Testis (tissue), 3 donors: ENCODE data around the gene PIWIL4. TPM values are rescaled to one million over a fixed set of nuclear protein-coding genes. Genes with fewer than 3 reads are reported as not detected.

Experiments
- DNase-seq: peaks from one replicate; pipeline ENCODE4 v3.0.0-alpha.2; 2019
- H3K27ac ChIP-seq, 2 donors: fragments of 200-600 bp; sonication (generic); one replicate each; pipeline ENCODE4 v1.5.1; 2019
- H3K27me3 ChIP-seq: fragments of 200-600 bp; sonication (generic); one replicate; pipeline ENCODE4 v1.5.1; 2019
- H3K36me3 ChIP-seq: fragments of 200-600 bp; sonication (generic); one replicate; pipeline ENCODE4 v1.5.1; 2017; ENCODE audit warnings: low read depth; ENCODE audit errors: missing control alignments
- H3K4me1 ChIP-seq: fragments of 200-600 bp; sonication (generic); one replicate; pipeline ENCODE4 v1.5.1; 2019
- H3K4me3 ChIP-seq, 2 donors: fragments of 200-600 bp; sonication (generic); one replicate each; pipeline ENCODE4 v1.5.1; 2017 to 2019
- H3K9me3 ChIP-seq: fragments of 200-600 bp; sonication (generic); one replicate; pipeline ENCODE4 v1.5.1; 2017
- POLR2A ChIP-seq: fragments of 450-650 bp; IDR thresholded peaks from one replicate; pipeline ENCODE4 v1.6.1; 2017; ENCODE audit warnings: antibody characterized with exemption, mild to moderate bottlenecking, moderate library complexity
- WGBS, 2 donors: methylation state at CpG; one replicate each; pipeline ENCODE4 v1.1.5; 2018; 5-methylcytosine and 5-hydroxymethylcytosine counted together
- intact Hi-C: fragments of 100-400 bp; cut with DNase I; formaldehyde crosslinking; loops from one replicate; pipeline ENCODE4 v1.15.1; 2023; ENCODE audit warnings: low total_unique reads
- polyA plus RNA-seq: library from polyadenylated mRNA; stranded (reverse); fragments of 350-450 nt; fragmentation: Illumina TruSeq; extraction: RNeasy Lipid Tissue Mini Kit (QIAGEN cat#74804); gene quantifications from one replicate; pipeline ENCODE4 v1.2.3, GENCODE V29; 2014; ENCODE audit warnings: low read depth, low replicate concordance; ENCODE audit not compliant: insufficient read depth
- total RNA-seq, 2 donors: library from RNA; depleted of rRNA; stranded (reverse); fragments of >200 nt; gene quantifications; one replicate each; pipeline ENCODE4 v1.2.3, GENCODE V29; 2016
- TF ChIP-seq, protein P1 (sequence below), 3 experiments: fragments of 450-650 bp in 2 of 3; fragments of 200-600 bp in 1 of 3; sonication (generic) in 1 of 3; IDR thresholded peaks; one replicate each; pipeline ENCODE4 v1.5.1; 2016 to 2019; ENCODE audit warnings: antibody characterized with exemption in 3 of 3, mild to moderate bottlenecking in 2 of 3, moderate library complexity in 1 of 3

PIWIL4 gene
- total and polyA plus RNA-seq, 3 donors from 2014 or later = 19.9 to 30.2 (median 23.0) TPM

- Histone ChIP-seq H3K4me3 (no peak overlapping the region), H3K36me3 (no peaks in the 10 kb centered on the region), H3K4me1 (no peaks in the 10 kb centered on the region), H3K9me3 (no peaks in the 10 kb centered on the region), H3K27ac (no peak overlapping the region), H3K27me3 (no peaks in the 10 kb centered on the region)
- TF ChIP-seq, protein P1, sequence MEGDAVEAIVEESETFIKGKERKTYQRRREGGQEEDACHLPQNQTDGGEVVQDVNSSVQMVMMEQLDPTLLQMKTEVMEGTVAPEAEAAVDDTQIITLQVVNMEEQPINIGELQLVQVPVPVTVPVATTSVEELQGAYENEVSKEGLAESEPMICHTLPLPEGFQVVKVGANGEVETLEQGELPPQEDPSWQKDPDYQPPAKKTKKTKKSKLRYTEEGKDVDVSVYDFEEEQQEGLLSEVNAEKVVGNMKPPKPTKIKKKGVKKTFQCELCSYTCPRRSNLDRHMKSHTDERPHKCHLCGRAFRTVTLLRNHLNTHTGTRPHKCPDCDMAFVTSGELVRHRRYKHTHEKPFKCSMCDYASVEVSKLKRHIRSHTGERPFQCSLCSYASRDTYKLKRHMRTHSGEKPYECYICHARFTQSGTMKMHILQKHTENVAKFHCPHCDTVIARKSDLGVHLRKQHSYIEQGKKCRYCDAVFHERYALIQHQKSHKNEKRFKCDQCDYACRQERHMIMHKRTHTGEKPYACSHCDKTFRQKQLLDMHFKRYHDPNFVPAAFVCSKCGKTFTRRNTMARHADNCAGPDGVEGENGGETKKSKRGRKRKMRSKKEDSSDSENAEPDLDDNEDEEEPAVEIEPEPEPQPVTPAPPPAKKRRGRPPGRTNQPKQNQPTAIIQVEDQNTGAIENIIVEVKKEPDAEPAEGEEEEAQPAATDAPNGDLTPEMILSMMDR (IDR thresholded peaks at IDR 0.05) = peak in 2 of 3 experiments; percentile 24 to 26
- TF ChIP-seq POLR2A = no peak
- intact Hi-C loops = no loop called here
- 61 to 76% methylated on average over 8 of the region's 8 CpGs for WGBS, 2 donors
- DNase-seq = peak; percentile 71
These were observed 35.5 kb downstream of the PIWIL4 start for GRCh38 chr11:94602430-94603372.

- no peak overlapping the region for H3K4me3 ChIP-seq
- TF ChIP-seq POLR2A = no peak
- TF ChIP-seq, protein P1 (IDR thresholded peaks at IDR 0.05) = no peak
- WGBS, 2 donors = 88 to 96% methylated on average over 1 of the region's 1 CpG
- H3K36me3 ChIP-seq = no peaks in the 10 kb centered on the region
- no peak overlapping the region for H3K27ac ChIP-seq
- H3K27me3 ChIP-seq = no peaks in the 10 kb centered on the region
- intact Hi-C loops = no loop called here
- DNase-seq = no peak
- H3K4me1 ChIP-seq = no peaks in the 10 kb centered on the region
- H3K9me3 ChIP-seq = no peaks in the 10 kb centered on the region
These were observed 36.4 kb downstream of the PIWIL4 start for GRCh38 chr11:94603587-94603986.

GRCh38 chr11:94604482-94604881 is 37.3 kb downstream of the PIWIL4 start:
- 86 to 96% methylated on average over 3 of the region's 3 CpGs for WGBS, 2 donors
- H3K36me3 ChIP-seq = no peaks in the 10 kb centered on the region

GRCh38 chr11:94613120-94613519 is 46.0 kb downstream of the PIWIL4 start:
- no peaks in the 10 kb centered on the region for H3K9me3 ChIP-seq
- intact Hi-C loops = no loop called here
- no peak overlapping the region for H3K27ac ChIP-seq
- H3K4me3 ChIP-seq = no peak overlapping the region
- WGBS, 2 donors = 85% methylated on average over 1 of the region's 1 CpG
- TF ChIP-seq, protein P1 (IDR thresholded peaks at IDR 0.05) = no peak
- TF ChIP-seq POLR2A = no peak
- no peaks in the 10 kb centered on the region for H3K27me3 ChIP-seq
- no peak for DNase-seq
- H3K4me1 ChIP-seq = no peaks in the 10 kb centered on the region
- H3K36me3 ChIP-seq = no peaks in the 10 kb centered on the region

More at GRCh38 chr11:94604482-94604881, 37.3 kb downstream of the PIWIL4 start:
- no peak for DNase-seq
- Histone ChIP-seq H3K4me1 (no peaks in the 10 kb centered on the region), H3K9me3 (no peaks in the 10 kb centered on the region), H3K27me3 (no peaks in the 10 kb centered on the region), H3K27ac (no peak overlapping the region), H3K4me3 (no peak overlapping the region)
- intact Hi-C loops = no loop called here
- TF ChIP-seq POLR2A = no peak
- TF ChIP-seq, protein P1 (IDR thresholded peaks at IDR 0.05) = no peak
